A673 (cell line): ENCODE data around the gene NOC3L. TPM values are rescaled to one million over a fixed set of nuclear protein-coding genes. Genes with fewer than 3 reads are reported as not detected.
A peak's percentile ranks its signal among the peaks of the same experiment; 100 is the strongest.

Experiments
- BruUV-seq: library from RNA; stranded (reverse); fragments of 400-500 nt; replicated peaks from 2 replicates; lab custom pipeline; 2021; lab: Mats Ljungman, UMichigan
- CTCF ChIA-PET: fragments of 300-600 bp; sonication (Branson Sonifier 250); formaldehyde crosslinking; loops from one replicate; lab custom pipeline; 2022; ENCODE audit warnings: antibody characterized with exemption; lab: Charles Lee
- POLR2A ChIA-PET: fragments of 300-600 bp; sonication (Branson Sonifier 250); formaldehyde crosslinking; loops from one replicate; lab custom pipeline; 2022; ENCODE audit warnings: antibody characterized with exemption; ENCODE audit not compliant: low non-redundant PET; lab: Charles Lee
- DNase-seq: peaks from one replicate; pipeline ENCODE4 v3.0.0-alpha.2; 2015; ENCODE audit warnings: low spot score
- H3K27ac ChIP-seq: fragments of 200-600 bp; sonication (generic); 2 replicates; pipeline ENCODE4 v1.5.1; 2016; ENCODE audit warnings: mixed run types, low read depth, mild to moderate bottlenecking, mixed read lengths, antibody characterized with exemption, low read length; ENCODE audit not compliant: poor library complexity, severe bottlenecking
- H3K27me3 ChIP-seq: fragments of 200-600 bp; sonication (generic); replicated peaks from 2 replicates; pipeline ENCODE4 v1.6.1; 2017; ENCODE audit warnings: mixed run types, low read depth, mild to moderate bottlenecking, mixed read lengths, antibody characterized with exemption, low read length; ENCODE audit not compliant: insufficient read depth, poor library complexity
- H3K36me3 ChIP-seq: fragments of 200-600 bp; sonication (generic); 2 replicates; pipeline ENCODE4 v1.6.1; 2016; ENCODE audit warnings: mixed run types, mild to moderate bottlenecking, mixed read lengths, antibody characterized with exemption, low read length; ENCODE audit not compliant: insufficient read depth, poor library complexity, severe bottlenecking
- H3K4me1 ChIP-seq: fragments of 200-600 bp; sonication (generic); 2 replicates; pipeline ENCODE4 v1.6.1; 2017; ENCODE audit warnings: mixed run types, mild to moderate bottlenecking, mixed read lengths, antibody characterized with exemption, low read length; ENCODE audit not compliant: insufficient read depth, poor library complexity, severe bottlenecking
- H3K4me3 ChIP-seq: fragments of 200-600 bp; sonication (generic); 2 replicates; pipeline ENCODE4 v1.5.1; 2016; ENCODE audit warnings: low read depth, mixed run types, mild to moderate bottlenecking, mixed read lengths, low read length; ENCODE audit not compliant: poor library complexity, severe bottlenecking
- H3K9me3 ChIP-seq: fragments of 200-600 bp; sonication (generic); 2 replicates; pipeline ENCODE4 v1.6.1; 2016; ENCODE audit warnings: mixed run types, low read depth, mild to moderate bottlenecking, mixed read lengths, antibody characterized with exemption, low read length; ENCODE audit not compliant: poor library complexity, severe bottlenecking
- CTCF ChIP-seq: fragments of 300-800, 200-600 bp; sonication (generic); conservative IDR thresholded peaks from 2 replicates; pipeline ENCODE4 v1.5.1; 2017; ENCODE audit warnings: low read depth, mild to moderate bottlenecking, antibody characterized with exemption, low read length, moderate library complexity, mixed read lengths
- EZH2 ChIP-seq: fragments of 200-600 bp; sonication (generic); IDR thresholded peaks from 2 replicates; pipeline ENCODE4 v1.6.1; 2017; ENCODE audit warnings: borderline replicate concordance, low read depth, mild to moderate bottlenecking, mixed read lengths, antibody characterized with exemption, low read length; ENCODE audit not compliant: poor library complexity, severe bottlenecking
- intact Hi-C: fragments of 100-400 bp; cut with micrococcal nuclease; formaldehyde crosslinking; loops from one replicate; pipeline ENCODE4 v1.10.0; 2022; ENCODE audit not compliant: unreplicated experiment
- total RNA-seq: library from RNA; stranded (reverse); gene quantifications from 2 replicates; pipeline ENCODE4 v1.2.3, GENCODE V29; 2021

Gene NOC3L
- total RNA-seq, 1 experiment from 2014 or later: 48.6 TPM

GRCh38 chr10:94292434-94293090 is 70.2 kb downstream of the NOC3L start:
- no peak for TF ChIP-seq CTCF
- TF ChIP-seq EZH2: no peak
- ChIA-PET POLR2A (no interaction called here), CTCF (no interaction called here)
- no peak overlapping the region for H3K4me3 ChIP-seq
- no peaks in the 10 kb centered on the region for H3K36me3 ChIP-seq
- H3K9me3 ChIP-seq: no peaks in the 10 kb centered on the region
- H3K4me1 ChIP-seq: peaks cover 12% of the 10 kb centered on the region
- peak; percentile 24 for DNase-seq
- intact Hi-C loops: no loop called here
- no peak overlapping the region for H3K27ac ChIP-seq
- no peaks in the 10 kb centered on the region for H3K27me3 ChIP-seq
- no TSS peak for BruUV-seq

GRCh38 chr10:94288361-94289101 is 74.2 kb downstream of the NOC3L start:
- H3K27ac ChIP-seq: no peak overlapping the region
- ChIA-PET POLR2A (no interaction called here), CTCF (no interaction called here)
- DNase-seq: no peak
- no peaks in the 10 kb centered on the region for H3K9me3 ChIP-seq
- H3K36me3 ChIP-seq: no peaks in the 10 kb centered on the region
- H3K4me1 ChIP-seq: peaks cover 10% of the 10 kb centered on the region
- BruUV-seq: no TSS peak
- intact Hi-C loops: no loop called here
- H3K27me3 ChIP-seq: no peaks in the 10 kb centered on the region
- TF ChIP-seq EZH2 (no peak), CTCF (no peak)
- H3K4me3 ChIP-seq: no peak overlapping the region

- ChIA-PET POLR2A (interaction anchor here (0.6 kb wide), 1 partner anchor 181 kb away, joined by 3 read pairs; no protein-coding TSS in a partner anchor), CTCF (interaction anchor here (0.6 kb wide), 1 partner anchor 19 kb away, joined by 9 read pairs; no protein-coding TSS in a partner anchor)
- DNase-seq: no peak
- no peak overlapping the region for H3K4me3 ChIP-seq
- H3K4me1 ChIP-seq: no peaks in the 10 kb centered on the region
- TF ChIP-seq CTCF (no peak), EZH2 (no peak)
- H3K9me3 ChIP-seq: no peaks in the 10 kb centered on the region
- no peaks in the 10 kb centered on the region for H3K27me3 ChIP-seq
- H3K27ac ChIP-seq: no peak overlapping the region
- intact Hi-C loops: no loop called here
- no TSS peak for BruUV-seq
- H3K36me3 ChIP-seq: no peaks in the 10 kb centered on the region
These were observed 75.4 kb downstream of the NOC3L start for GRCh38 chr10:94287336-94287735.
